HG02981 (cell line): Measurements from ENCODE around the gene HMGCL.
"Not testable (repeated sequence)": the region's sequence is repeated elsewhere in the genome, so short reads cannot be mapped to it uniquely, and the experiment has no call there.

Experiments used
- ATAC-seq: cut with Tn5 transposase; IDR thresholded peaks from one replicate; pipeline ENCODE4 v1.9.1; 2021; ENCODE audit warnings: mild to moderate bottlenecking, moderate library complexity; ENCODE audit not compliant: unreplicated experiment

HMGCL gene

DNA sequence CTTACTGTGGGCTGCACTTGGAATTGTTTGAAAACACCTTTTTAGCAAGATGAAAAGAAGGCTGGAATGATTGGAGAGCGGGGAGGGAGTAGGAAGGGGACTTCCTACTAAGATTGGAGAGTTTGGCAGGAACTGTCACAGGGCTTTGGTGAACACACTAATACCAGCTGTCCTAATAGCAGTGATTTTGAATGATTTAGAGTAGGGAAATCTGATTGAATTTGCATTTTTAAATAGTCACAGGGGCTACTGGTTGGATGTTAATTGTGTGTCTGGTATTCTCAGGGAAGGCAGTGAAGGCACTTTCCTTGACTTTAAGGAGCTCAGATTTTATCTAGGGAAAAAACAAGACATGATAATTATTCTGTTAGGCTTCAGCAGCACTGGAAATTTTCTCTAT lies 2.5 kb upstream of the HMGCL start:
- no peak for ATAC-seq

DNA sequence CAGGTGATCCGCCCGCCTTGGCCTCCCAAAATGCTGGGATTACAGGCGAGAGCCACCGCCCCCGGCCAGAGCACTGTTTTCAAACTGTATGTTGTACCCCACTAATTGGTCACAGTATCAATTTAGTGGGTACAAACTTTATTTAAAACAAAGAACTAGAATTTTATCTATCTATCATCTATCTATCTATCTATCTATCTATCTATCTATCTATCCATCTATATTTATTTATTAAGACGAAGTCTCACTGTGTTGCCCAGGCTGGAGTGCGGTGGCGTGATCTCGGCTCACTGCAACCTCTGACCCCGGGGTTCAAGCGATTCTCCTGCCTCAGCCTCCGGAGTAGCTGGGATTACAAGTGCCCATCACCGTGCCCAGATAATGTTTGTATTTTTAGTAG lies 1.4 kb upstream of the HMGCL start:
- ATAC-seq: not testable (repeated sequence)

DNA sequence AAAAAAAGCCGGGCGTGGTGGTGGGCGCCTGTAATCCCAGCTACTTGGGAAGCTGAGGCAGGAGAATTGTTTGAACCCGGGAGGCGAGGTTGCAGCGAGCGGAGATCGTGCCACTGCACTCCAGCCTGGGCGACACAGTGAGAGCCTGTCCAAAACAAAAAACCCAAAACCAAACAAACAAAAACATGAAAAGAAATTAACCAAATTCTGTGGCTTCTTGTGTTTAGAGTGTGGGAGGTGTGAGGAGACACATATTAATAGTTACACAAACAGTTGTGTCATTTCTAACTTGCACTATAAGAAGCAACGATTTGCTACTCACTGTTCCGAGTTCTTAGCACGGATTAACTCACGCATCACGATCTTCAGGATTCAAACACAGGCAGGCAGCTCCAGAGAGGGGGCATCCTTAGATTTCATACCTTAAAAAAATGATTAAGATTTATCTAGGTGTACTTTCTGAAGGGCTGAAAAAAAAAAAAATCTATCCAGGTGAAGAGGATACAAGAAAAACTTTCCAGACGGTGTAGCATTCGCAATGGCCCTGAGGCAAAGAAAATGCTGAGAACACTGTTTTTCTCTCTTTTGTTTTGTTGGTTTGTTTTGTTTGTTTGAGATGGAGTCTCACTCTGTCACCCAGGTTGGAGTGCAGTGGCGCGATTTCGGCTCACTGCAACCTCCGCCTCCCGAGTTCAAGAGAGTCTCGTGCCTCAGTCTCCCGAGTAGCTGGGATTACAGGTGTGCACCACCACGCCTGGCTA lies 713 bp upstream of the HMGCL start:
- peak; percentile 17 for ATAC-seq

DNA sequence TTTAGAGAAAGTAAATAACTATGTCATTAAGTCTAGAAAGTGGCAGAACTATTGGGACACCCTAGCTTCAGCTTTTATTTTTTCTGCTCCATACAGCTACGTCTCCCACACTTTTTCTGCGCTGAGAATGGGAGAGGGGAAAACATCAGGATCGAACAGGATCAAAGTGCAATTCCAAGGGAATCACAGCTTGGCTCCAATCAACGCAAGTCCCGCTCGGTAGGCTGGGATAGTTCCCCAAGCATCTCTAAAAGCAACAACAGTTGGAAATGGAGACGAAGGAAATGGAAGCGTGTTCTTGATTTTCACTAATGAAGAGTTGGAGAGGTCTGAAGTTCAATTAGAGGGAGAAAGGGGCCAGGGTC lies 536 bp downstream of the HMGCL start:
- ATAC-seq: no peak

DNA sequence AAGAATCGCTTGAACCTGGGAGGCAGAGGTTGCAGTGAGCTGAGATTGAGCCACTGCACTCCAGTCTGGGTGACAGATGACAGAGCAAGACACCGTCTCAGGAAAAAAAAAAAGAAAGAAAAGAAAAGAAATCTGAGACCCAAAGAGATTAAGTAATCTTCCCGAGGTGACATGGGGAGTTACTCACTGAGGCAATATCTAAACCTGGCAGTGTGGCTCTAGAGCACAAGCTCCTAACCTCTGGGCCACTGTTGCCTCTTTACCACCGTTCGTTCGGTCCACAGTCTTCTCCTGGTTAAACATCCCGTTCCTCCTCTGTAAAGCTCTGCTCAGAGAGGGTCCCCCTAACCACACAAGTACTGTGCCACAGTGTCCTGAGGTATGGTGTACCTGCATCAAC lies 1.5 kb downstream of the HMGCL start:
- no peak for ATAC-seq

DNA sequence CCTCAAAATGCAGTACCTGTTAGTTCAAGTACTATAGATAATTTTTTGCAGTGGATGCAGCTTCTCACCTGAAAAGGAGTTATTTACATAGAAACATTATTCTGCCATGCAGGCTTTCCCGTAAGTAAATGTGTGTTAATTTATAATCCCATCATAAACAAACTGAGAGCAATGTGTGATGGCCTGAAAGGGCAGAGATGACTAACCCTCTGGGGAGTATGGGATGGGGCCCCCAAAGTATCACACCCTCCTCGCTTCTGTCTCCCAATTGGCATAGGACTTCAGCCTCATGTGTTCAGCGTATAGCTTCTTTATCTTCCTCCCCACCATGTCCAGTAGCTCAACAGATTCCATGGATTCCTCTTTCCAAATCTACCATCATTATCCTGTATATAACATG lies 7.6 kb downstream of the HMGCL start:
- no peak for ATAC-seq

DNA sequence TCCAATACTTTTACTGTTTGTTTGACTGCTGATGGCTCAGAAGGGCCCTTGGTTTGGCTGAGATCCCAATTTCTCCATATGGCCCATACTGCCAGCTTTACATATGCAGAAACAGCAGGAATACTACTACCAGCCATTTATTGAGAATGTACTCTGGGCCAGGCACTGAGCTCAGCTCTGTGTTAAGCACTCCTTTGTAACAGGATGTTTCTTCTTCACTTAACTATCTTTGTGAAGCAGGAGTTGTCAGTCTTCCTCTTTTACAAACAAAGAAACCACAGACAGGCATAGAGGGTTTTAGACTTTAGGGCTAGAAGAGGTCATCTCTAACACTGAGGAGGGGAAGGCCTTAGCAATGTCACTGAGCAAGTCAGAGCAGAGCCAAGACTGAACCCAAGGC lies 8.3 kb downstream of the HMGCL start:
- no peak for ATAC-seq

DNA sequence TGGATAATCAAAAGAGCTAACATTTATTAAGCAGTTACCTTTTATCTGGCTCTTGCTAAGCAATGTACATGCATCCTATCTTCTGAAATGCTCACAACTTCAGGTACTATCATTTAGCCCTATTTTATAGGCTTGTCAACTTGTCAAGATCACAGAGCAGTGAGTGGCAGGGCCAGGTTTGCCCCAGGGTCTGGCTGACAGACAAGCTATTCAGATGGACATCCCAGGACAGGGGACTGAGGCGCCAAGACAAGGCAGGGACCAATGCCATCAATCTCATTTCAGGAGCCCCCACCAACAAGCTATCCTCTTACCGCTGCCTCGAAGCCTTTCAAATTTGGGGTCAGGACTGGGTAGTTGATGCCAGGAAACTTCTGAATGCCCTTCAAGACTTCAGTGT lies 8.9 kb downstream of the HMGCL start:
- no peak for ATAC-seq

DNA sequence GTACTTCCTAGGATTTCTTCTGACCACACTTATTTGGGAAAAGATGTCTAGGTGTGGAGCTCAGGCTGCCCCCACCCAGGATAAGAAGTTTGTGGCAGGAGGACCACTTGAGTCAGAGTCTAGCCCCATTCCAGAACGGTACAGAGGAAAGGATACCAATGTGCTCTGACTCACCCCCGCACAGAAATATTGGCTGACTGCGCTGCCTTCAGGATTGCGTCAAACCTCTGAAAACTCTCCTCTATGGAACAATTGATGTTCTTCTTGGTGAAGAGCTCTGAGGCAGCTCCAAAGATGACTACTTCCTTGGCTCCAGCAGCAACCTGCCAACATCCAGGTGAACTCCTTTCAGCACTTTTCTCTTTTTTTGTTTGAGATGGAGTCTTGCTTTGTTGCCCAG lies 11.2 kb downstream of the HMGCL start:
- no peak for ATAC-seq

DNA sequence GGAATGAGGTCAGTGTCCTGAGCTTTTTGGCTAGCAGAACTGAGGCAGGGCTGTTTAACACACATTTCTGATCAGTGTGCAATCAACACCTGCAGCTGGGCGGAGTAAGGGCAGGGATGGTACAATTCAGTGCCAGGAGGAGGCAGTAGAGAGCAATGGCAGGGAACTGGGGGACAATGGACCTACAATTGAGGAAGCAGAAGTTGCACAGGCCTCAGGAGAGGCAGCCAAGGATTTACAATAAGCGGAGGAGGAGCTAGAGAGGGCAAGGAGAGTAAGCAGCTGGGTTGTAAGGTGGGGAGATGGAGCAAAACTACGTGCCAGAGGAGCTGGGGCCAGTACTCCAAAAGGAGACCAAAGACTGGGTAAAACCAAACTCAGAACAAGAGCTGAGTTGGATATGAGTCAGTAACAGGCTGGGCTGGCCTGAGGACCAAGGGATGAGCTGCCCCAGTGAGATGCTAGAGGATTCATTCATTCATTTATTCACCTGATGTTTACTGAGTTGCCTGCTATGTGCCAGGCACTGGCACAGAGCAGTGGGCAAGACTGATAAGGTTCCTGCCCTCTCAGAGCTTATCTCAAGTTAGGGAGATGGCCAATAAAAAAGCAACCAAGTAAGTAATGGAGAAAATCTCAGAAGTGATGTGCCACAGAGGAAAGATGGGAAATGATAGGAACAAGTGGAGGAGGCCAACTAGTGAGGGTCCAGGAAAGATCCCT lies 14.2 kb downstream of the HMGCL start:
- no peak for ATAC-seq

DNA sequence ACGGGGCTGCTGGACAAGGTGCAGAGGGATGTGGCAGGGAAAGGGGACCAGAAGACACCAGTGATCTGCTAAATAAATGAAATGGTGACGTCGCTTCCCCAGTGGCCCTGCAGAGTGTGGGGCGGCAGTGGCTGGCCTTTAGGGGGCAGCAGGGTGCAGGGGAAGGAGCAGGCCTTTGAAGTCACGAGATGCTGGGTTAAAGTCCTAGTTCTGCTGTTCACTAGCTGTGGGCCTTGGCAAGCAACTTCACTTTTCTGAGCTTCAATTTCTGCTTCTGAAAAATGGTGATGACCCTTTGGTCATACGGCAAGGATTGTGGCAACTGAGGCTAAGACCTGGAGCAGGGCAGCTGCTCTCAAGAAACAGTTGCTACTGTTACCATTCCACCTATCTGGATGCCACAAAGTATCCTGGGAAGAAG lies 15.5 kb downstream of the HMGCL start:
- peak; percentile 68 for ATAC-seq

DNA sequence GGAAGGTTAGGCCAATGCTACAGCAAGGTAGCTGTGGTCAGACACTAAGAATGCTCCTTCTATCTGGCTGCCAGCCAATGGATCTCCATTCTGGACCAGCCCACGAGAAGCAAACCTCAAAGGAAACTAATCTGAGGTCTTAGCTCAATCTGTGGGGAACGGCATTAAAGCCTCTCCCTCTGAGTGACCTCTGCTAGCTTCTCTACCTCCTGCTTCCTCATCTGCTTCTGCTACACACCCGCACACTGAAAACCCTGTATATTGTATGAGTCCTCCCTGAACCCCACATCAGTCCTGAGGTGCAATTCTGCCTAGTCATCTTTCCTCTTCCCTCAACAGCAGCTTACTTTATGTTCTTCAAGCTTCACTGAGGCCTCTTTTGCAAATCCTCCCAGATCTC lies 17.8 kb downstream of the HMGCL start:
- ATAC-seq: no peak

DNA sequence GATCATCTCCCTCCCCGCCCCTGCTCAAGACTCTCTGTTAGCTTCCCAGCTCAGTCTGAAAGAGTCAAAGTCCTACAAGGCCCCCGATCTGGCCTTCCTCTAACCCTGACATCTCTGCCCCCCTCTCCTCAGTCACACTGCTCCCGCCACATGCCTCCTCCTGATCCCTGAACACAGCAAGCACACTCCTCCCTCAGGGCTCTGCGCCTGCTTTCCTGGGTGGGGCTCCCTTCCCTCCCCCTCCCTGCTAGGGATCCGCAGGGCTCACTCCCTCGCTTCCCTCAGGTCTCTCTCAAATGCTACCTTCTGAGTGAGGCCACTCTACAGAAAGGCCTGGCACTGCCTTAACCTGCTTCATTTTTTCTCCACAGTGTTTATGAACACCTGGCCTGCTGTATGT lies 18.9 kb downstream of the HMGCL start:
- no peak for ATAC-seq

DNA sequence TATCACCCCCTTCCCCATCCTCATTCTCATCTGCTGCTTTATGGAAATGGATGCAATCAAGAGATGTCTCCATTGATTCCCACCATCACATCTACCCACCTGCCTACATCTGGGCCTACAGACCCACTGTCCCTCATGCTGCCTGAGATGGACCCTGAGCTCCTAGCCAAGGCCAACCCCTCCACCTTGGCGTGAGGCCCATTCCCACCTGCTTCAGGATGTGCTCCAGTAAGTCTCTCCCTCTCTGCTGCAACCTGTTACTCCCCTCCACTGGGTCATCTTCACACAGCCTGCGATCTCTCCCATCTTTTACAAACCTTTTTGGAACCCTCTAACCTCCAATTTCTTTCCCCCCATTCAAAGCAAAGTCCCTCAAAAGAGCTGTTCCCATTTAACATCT lies 20.2 kb downstream of the HMGCL start:
- ATAC-seq: no peak

DNA sequence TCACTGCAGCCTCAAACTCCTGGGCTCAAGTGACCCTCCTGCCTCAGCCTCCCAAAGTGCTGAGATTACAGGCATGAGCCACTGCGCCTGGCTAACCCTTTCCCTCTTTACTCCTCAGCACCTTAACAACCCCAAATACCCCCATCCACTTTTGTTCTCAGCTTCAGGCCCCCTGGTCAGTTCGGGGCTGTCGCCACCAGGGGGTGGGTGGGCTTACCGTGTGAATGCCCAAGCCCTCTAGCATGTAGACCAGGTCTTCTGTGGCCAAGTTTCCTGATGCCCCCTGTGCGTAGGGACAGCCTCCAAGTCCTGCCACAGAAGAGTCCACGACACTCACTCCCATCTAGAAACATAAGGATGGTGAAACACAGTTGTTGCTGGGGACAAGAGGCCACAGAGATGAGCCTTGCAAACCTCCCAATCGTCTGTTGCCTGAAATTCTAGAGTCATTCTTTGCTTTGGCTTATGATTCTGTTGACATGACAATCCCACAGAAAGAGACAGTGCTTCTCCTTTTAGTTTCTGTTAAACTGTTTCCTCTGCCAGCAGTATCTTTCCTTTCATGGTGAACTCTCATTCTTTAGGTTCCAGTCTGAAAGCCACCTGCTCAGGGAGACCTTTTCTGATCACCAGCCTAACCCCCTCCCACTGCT lies 20.9 kb downstream of the HMGCL start:
- no peak for ATAC-seq

DNA sequence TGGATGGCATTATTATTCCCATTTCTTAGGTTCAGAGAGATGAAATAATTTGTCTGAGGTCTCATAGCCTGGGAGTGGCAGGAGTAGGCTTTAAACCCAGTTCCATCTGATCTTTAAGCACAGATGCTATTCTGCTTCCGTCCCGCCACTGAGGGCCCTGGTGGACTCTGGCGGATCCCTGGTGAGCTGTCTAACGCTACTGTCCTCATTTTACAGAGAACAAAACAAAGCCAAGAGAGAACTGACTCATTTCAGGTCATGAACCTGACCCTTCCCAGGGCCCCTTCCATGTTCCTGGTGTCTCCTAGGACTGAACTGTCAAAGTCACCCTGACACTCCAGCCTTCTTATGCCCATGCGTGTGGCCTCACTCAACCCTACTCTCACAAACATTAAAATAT lies 21.6 kb downstream of the HMGCL start:
- ATAC-seq: no peak

DNA sequence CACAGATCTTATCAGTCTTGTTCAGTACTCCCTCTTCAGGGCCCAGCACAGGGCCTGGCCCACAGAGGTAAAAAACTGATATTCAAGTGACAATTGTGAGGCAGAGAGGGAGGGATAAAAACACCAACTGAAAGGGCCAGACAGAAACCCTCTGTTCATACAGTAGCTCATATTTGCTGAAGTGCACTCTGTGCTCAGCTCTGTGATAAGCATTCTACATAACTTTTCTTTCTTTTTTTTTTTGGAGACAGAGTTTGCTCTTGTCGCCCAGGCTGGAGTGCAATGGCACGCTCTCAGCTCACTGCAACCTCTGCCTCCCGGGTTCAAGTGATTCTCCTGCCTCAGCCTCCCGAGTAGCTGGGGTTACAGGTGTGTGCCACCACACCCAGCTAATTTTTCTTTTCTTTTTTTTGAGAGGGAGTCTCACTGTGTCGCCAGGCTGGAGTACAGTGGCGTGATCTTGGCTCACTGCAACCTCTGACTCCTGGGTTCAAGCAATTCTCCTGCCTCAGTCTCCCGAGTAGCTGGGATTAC lies 22.4 kb downstream of the HMGCL start:
- ATAC-seq: not testable (repeated sequence)

DNA sequence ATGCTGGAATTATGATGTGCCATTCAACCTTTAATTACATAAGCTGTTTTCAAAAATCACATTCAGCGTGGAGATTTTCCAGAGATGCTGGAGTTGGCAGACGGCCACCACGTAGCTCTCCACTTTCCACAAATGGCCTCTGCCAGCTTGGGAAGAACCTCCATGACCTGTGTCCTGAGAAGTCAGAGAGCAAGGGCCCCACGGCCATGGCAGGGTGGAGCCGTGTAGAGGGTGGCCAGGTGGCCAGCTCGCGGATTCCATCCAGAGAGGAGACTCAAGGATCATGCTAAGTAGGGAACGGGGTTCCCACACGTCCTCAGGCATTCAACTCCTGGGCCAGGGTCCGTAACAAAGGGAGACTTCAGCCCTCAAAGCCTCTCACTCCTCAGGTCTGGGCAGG lies 23.4 kb downstream of the HMGCL start:
- no peak for ATAC-seq

DNA sequence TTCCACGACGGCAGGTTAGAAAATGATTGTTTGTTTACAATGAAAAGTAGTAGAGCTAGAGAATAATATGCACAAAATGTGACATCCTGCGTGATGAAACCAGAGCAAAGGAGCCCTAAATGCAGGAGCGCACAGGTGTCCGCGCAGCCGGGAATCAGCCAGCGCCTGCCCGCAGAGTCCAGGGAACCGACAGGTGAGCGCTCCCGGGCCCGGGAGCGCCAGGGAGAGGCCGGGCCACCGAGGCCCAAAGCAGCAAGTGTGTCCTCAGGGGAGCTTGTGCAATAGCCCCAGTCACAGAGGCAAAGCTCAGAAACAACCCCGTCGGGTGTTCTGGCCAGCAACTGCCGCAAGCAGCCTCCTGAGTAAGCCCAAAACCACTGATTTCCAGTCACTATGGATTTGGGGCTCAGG lies 23.9 kb downstream of the HMGCL start:
- ATAC-seq: no peak

DNA sequence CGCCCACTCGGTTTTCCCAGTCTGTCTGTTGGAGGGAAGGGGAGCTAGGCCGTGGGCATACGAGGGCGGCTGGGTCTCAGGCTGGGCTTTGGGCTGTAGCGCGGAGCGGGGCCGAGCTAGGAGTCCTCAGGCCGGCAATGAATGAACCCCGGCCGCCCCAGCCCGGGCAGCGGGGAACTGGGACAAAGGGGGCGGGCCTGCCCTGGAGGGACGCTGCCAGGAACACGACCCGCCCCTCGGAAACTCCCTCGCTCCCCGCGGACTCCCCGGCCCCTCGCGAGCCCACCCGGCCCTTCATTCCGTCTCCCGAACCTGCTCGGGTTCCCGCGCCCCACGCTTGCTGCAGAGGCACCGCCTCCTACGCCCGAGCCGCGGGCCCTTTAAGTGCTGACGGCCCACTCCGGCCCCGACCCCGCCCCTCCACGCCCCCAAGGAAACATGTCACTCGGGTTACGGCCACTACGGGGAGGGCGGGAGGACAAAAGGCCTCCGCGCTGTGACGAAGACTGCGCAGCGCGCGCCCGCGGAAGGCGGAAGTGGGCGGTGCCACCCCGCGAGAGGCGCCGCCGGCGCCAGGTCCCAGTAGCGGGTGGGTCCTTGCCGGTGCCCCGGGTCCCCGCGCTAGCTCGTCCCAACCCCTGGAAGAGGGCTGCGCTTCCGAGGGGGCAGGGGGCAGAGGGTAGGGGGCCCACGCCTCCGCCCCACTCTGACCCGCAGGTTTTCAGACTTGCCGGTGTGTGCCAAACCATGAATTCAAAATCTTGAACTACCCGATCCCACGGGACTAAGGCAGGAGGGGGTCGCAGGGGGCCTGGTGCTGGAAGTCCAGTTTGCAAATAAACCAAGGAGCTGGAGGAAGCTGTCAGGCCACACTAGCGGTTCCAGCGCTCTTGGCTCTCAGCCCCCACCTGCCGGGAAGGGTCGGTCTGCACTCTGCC lies 24.6 kb downstream of the HMGCL start, which contains the start of gene GALE:
TSS of gene GALE (minus strand) at position 355 of the 938 bp plus-strand sequence. CDS start 1,747 bp downstream, outside the sequence.
- peak; percentile 77 for ATAC-seq
